Transverse colon (tissue), 4 donors: ENCODE results near the gene RIPK3. TPM values are rescaled to one million over a fixed set of nuclear protein-coding genes. Genes with fewer than 3 reads are reported as not detected.
"Not testable (repeated sequence)": the region's sequence is repeated elsewhere in the genome, so short reads cannot be mapped to it uniquely, and the experiment has no call there.

ENCODE experiments used
- DNase-seq: peaks from one replicate; pipeline ENCODE4 v3.0.0-alpha.2; 2019
- H3K27ac ChIP-seq, 4 donors: fragments of 200-600 bp; sonication (generic); 2 replicates each; pipeline ENCODE4 v1.5.1; 2016 to 2018; ENCODE audit warnings: inconsistent platforms in 4 of 4
- H3K27me3 ChIP-seq: fragments of 200-600 bp; sonication (generic); 2 replicates; pipeline ENCODE4 v1.5.1; 2017; ENCODE audit warnings: inconsistent platforms
- H3K36me3 ChIP-seq, 4 donors: fragments of 200-600 bp; sonication (generic); 2 replicates each; pipeline ENCODE4 v1.5.1; 2017 to 2019; ENCODE audit warnings: inconsistent platforms in 4 of 4
- H3K4me1 ChIP-seq, 4 donors: fragments of 200-600 bp; sonication (generic); 2 replicates each; pipeline ENCODE4 v1.5.1; 2017 to 2020; ENCODE audit warnings: inconsistent platforms in 4 of 4
- H3K4me3 ChIP-seq, 4 donors: fragments of 200-600 bp; sonication (generic); 1 replicate in 1 of 4; 2 replicates in 3 of 4; pipeline versions ENCODE4 v1.5.1 to v1.6.1; 2017 to 2019; ENCODE audit warnings: inconsistent platforms in 4 of 4
- H3K9me3 ChIP-seq, 2 donors: fragments of 200-600 bp; sonication (generic); 2 replicates each; pipeline ENCODE4 v1.5.1; 2017 to 2019; ENCODE audit warnings: inconsistent platforms in 2 of 2
- CTCF ChIP-seq, 5 experiments: fragments of 200-600 bp in 3 of 5; fragments of 450-650 bp in 2 of 5; sonication (generic) in 3 of 5; IDR thresholded peaks; 1 replicate in 2 of 5; 2 replicates in 3 of 5; pipeline ENCODE4 v1.5.1; 2016 to 2017; ENCODE audit warnings: antibody characterized with exemption in 5 of 5, inconsistent platforms in 3 of 5, mild to moderate bottlenecking in 2 of 5, moderate library complexity in 1 of 5
- EP300 ChIP-seq: sonication (generic); formaldehyde crosslinking; IDR thresholded peaks from one replicate; pipeline ENCODE4 v1.6.1; 2017; ENCODE audit warnings: antibody characterized with exemption, low read depth
- POLR2A ChIP-seq: fragments of 450-650 bp; IDR thresholded peaks from one replicate; pipeline ENCODE4 v1.6.1; 2016; ENCODE audit warnings: antibody characterized with exemption, mild to moderate bottlenecking, moderate library complexity
- POLR2AphosphoS5 ChIP-seq, 3 donors: sonication (generic); formaldehyde crosslinking; IDR thresholded peaks; one replicate each; pipeline ENCODE4 v1.6.1; 2016; ENCODE audit warnings: antibody characterized with exemption in 3 of 3
- WGBS, 2 donors: methylation state at CpG; one replicate each; pipeline ENCODE4 v1.1.5; 2018; ENCODE audit warnings: low coverage in 1 of 2; 5-methylcytosine and 5-hydroxymethylcytosine counted together
- in situ Hi-C, 4 donors: fragments of 200-750 bp; cut with MboI; loops; one replicate each; pipeline versions ENCODE4 v1.15.0 to v1.15.1; 2017; ENCODE audit warnings: low sequenced_read_pairs in 3 of 4, low pct_ligation_motif_present in 1 of 4, low pct_unique_long_range_greater_than_20kb in 1 of 4
- intact Hi-C: fragments of 100-400 bp; cut with DNase I; formaldehyde crosslinking; loops from one replicate; pipeline ENCODE4 v1.15.1; 2023; ENCODE audit warnings: low total_unique reads
- total RNA-seq, 4 donors: library from RNA; depleted of rRNA; stranded (reverse); fragments of >200 nt; gene quantifications; one replicate each; pipeline ENCODE4 v1.1.0, GENCODE V29; 2016

Gene RIPK3
- total RNA-seq, 4 donors from 2014 or later, result 19.3 to 156 (median 53.6) TPM

DNA sequence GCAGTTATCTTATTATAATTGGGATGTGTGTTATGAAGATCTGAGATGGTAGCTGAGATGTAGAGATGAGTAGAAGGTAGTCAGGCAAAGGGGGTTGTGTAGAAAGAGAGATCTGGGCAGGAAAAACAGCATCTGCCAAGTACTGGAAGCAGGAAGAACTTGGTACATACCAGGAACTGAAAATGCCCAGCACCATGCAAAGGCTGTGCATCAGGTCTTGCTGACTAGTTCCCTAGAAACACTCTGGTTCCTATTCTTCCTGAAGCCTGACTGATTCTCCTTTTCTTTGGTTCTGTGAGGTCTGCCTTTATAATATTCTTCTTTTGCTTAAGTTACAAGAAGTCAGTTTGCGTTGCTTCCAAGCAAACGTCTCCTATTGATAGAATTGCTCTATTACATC is 21.5 kb upstream of the RIPK3 start:
- 75% methylated on average over 2 of the region's 2 CpGs for WGBS, 2 donors
- DNase-seq, result no peak
- TF ChIP-seq POLR2A, result no peak
- intact Hi-C loops (no loop called here), in situ Hi-C loops (loop anchor here in 2 of 4 donors (10.0 kb wide), 1 partner anchor 73 kb away; no protein-coding TSS in a partner anchor)
- no peaks in the 10 kb centered on the region for H3K9me3 ChIP-seq
- H3K4me3 ChIP-seq, result no peak overlapping the region
- no peaks in the 10 kb centered on the region for H3K36me3 ChIP-seq
- H3K27ac ChIP-seq, result no peak overlapping the region
- peaks cover 6 to 15% (median 13%) of the 10 kb centered on the region in 4 donors for H3K4me1 ChIP-seq
- H3K27me3 ChIP-seq, result no peaks in the 10 kb centered on the region

GRCh38 chr14:24360281-24360680 is 20.5 kb upstream of the RIPK3 start:
- no peak overlapping the region for H3K27ac ChIP-seq
- peaks cover 3 to 5% (median 4%) of the 10 kb centered on the region in 4 donors for H3K4me1 ChIP-seq
- H3K9me3 ChIP-seq, result no peaks in the 10 kb centered on the region
- no peak for DNase-seq
- TF ChIP-seq CTCF (IDR thresholded peaks at IDR 0.05) (no peak), POLR2A (no peak), EP300 (no peak), POLR2AphosphoS5 (IDR thresholded peaks at IDR 0.05) (no peak)
- in situ Hi-C loops (loop anchor here in 2 of 4 donors (10.0 kb wide), 1 partner anchor 75 kb away; no protein-coding TSS in a partner anchor), intact Hi-C loops (no loop called here)
- H3K36me3 ChIP-seq, result no peaks in the 10 kb centered on the region
- H3K27me3 ChIP-seq, result no peaks in the 10 kb centered on the region
- no peak overlapping the region for H3K4me3 ChIP-seq
- WGBS, 2 donors, result 90 to 100% methylated on average over 2 to 3 of the region's 3 CpGs

DNA sequence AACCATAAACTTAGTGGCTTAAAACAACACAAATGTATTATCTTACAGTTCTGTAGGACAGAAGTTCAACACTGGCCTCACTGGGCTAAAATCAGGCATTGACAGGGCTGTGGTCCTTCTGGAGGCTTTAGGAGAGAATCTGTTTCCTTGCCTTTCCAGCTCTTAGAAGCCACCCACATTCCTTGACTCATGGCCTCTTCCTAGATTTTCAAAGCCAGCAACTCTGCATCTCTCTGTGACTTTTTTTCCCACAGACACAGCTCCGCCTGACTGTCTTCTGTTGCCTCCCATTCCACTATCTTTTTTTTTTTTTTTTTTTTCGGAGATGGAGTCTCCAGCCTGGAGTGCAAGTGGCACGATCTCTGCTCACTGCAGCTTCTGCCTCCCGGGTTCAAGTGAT is 16.4 kb upstream of the RIPK3 start:
- H3K4me1 ChIP-seq, result peaks cover 0 to 15% (median 0%) of the 10 kb centered on the region in 4 donors
- in situ Hi-C loops (no loop called here), intact Hi-C loops (no loop called here)
- TF ChIP-seq CTCF (IDR thresholded peaks at IDR 0.05) (no peak), POLR2A (no peak), POLR2AphosphoS5 (IDR thresholded peaks at IDR 0.05) (no peak), EP300 (no peak)
- DNase-seq, result no peak
- no peaks in the 10 kb centered on the region for H3K27me3 ChIP-seq
- no peak overlapping the region for H3K4me3 ChIP-seq
- no peak overlapping the region for H3K27ac ChIP-seq
- no peaks in the 10 kb centered on the region for H3K36me3 ChIP-seq
- H3K9me3 ChIP-seq, result no peaks in the 10 kb centered on the region
- 78 to 100% methylated on average over 1 to 4 of the region's 4 CpGs for WGBS, 2 donors

DNA sequence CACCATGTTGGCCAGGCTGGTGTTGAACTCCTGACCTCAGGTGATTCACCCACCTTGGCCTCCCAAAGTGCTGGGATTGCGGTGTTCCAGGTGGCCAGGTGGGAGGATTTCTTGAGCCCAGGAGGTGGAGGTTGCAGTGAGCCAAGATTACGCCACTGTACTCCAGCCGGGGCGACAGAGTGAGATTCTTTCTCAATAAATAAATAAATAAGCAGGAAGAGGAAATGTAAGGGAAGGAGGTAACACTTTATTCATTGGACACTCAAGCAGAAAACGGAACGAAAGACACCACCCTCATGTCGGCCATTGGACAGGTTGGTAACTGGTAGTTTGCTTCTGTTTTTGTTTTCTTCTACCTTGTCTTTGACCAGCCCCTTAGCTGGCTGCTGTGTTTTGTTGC is 15.2 kb upstream of the RIPK3 start:
- in situ Hi-C loops, result no loop called here
- H3K9me3 ChIP-seq, result no peaks in the 10 kb centered on the region
- H3K27ac ChIP-seq, result peak overlapping the region in 1 of 4 donors; percentile 52
- TF ChIP-seq EP300 (no peak), POLR2A (no peak), CTCF (IDR thresholded peaks at IDR 0.05) (no peak), POLR2AphosphoS5 (IDR thresholded peaks at IDR 0.05) (no peak)
- DNase-seq, result no peak
- H3K4me3 ChIP-seq, result no peak overlapping the region
- H3K27me3 ChIP-seq, result peaks cover under 1% of the 10 kb centered on the region
- peaks cover 0 to 15% (median 0%) of the 10 kb centered on the region in 4 donors for H3K4me1 ChIP-seq
- intact Hi-C loops, result no loop called here
- H3K36me3 ChIP-seq, result no peaks in the 10 kb centered on the region
- 83 to 92% methylated on average over 6 to 7 of the region's 7 CpGs for WGBS, 2 donors

DNA sequence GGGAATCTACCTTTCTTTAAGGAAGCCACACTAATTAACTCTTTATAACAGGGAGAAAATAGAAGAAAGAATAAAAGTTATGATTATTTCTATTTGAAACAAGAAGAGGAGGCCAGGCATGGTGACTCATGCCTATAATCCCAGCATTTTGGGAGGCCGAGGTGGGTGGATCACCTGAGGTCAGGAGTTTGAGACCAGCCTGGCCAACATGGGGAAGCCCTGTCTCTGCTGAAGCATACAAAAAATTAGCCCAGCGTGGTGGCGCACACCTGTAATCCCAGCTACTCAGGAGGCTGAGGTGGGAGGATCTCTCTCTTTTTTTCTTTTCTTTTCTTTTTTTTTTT is 14.7 kb upstream of the RIPK3 start:
- WGBS, 2 donors, result 82 to 89% methylated on average over 3 of the region's 3 CpGs
- intact Hi-C loops, result not testable (repeated sequence)

More for the DNA sequence above, 14.7 kb upstream of the RIPK3 start:
- H3K36me3 ChIP-seq, in situ Hi-C loops, DNase-seq, H3K4me3 ChIP-seq, H3K9me3 ChIP-seq, H3K27me3 ChIP-seq: not testable (repeated sequence)
- Histone ChIP-seq H3K4me1 (peaks cover 0 to 15% (median 0%) of the 10 kb centered on the region in 4 donors), H3K27ac (peak overlapping the region in 3 of 4 donors; percentile 50 to 61 (median 52))
